ENCODE measurements around the gene CHD1L. TPM values are rescaled to one million over a fixed set of nuclear protein-coding genes. Genes with fewer than 3 reads are reported as not detected.

CHD1L gene
- polyA plus RNA-seq, 3 donors, result 13.1 to 23.0 (median 15.2) TPM

DNA sequence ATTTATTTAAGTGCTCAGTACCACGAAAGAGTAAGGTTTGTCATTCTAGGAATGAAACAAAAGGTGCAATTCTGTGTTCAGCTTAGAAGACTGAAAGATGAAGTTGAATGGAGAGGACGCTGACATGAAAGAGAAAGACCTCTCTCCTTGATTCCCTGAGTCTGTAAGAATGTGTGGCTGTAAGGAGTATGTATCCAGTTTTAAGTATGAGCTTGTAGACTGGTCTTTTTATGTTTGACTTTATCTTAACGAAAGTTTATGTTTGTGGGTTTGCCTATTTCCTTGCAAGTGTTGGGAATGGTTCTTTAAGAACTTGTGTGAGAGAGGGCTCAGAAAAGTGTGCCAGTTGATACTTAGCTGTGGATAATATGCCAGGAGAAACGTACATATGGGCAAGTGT is 1.4 kb downstream of the CHD1L start:
- Mint-ChIP-seq H3K9me3 (no peaks in the 10 kb centered on the region), H3K4me1 (peaks cover 43% of the 10 kb centered on the region), H3K27ac (peak overlapping the region in 1 of 7 donors; percentile 41), H3K36me3 (peaks cover 0 to 2% of the 10 kb centered on the region in 2 donors), H3K27me3 (ENCODE audit: low read depth in 3 of 3) (peaks cover 0 to 2% (median 0%) of the 10 kb centered on the region in 3 donors), H3K4me3 (peak overlapping the region; percentile 91 to 97)
- TF ChIP-seq, protein P1, sequence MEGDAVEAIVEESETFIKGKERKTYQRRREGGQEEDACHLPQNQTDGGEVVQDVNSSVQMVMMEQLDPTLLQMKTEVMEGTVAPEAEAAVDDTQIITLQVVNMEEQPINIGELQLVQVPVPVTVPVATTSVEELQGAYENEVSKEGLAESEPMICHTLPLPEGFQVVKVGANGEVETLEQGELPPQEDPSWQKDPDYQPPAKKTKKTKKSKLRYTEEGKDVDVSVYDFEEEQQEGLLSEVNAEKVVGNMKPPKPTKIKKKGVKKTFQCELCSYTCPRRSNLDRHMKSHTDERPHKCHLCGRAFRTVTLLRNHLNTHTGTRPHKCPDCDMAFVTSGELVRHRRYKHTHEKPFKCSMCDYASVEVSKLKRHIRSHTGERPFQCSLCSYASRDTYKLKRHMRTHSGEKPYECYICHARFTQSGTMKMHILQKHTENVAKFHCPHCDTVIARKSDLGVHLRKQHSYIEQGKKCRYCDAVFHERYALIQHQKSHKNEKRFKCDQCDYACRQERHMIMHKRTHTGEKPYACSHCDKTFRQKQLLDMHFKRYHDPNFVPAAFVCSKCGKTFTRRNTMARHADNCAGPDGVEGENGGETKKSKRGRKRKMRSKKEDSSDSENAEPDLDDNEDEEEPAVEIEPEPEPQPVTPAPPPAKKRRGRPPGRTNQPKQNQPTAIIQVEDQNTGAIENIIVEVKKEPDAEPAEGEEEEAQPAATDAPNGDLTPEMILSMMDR (IDR thresholded peaks at IDR 0.05), result no peak
- no peaks in the 10 kb centered on the region for H3K9me3 ChIP-seq (replicated peaks in 1 of 2; ENCODE audit: control insufficient read depth in 1 of 2, insufficient read depth in 1 of 2, low read length in 2 of 2)
- H3K79me2 ChIP-seq (ENCODE audit: insufficient read depth, low read length), result peaks cover 63% of the 10 kb centered on the region
- peak overlapping the region; percentile 98 for H3K4me2 ChIP-seq (replicated peaks; ENCODE audit: extremely low read depth, low read length, poor library complexity, severe bottlenecking)
- no peaks in the 10 kb centered on the region for H3K27me3 ChIP-seq (ENCODE audit: control insufficient read depth in 2 of 2, insufficient read depth in 2 of 2, low read length in 2 of 2)
- peaks cover 32 to 46% of the 10 kb centered on the region in 2 donors for H3K4me1 ChIP-seq (ENCODE audit: control insufficient read depth in 1 of 2, insufficient read depth in 2 of 2, low read length in 2 of 2)
- H3K4me3 ChIP-seq (replicated peaks in 1 of 3; ENCODE audit: low read depth in 2 of 3, low read length in 3 of 3), result peak overlapping the region; percentile 76 to 97 (median 93)
- peak overlapping the region; percentile 99 for H2AFZ ChIP-seq (ENCODE audit: insufficient read depth, low read depth, low read length, poor library complexity, severe bottlenecking)
- H4K20me1 ChIP-seq (ENCODE audit: insufficient read depth, low read length), result peaks cover under 1% of the 10 kb centered on the region
- no peak for DNase-seq
- intact Hi-C loops (cut with micrococcal nuclease), result loop anchor here (2.0 to 10.0 kb wide), 2 partner anchors 71 to 159 kb away; partner anchors contain the start of gene PRKAB2 (in 2 of the 2)
- H3K9ac ChIP-seq (ENCODE audit: insufficient read depth, low read length, poor library complexity, severe bottlenecking), result peak overlapping the region; percentile 82
- no peaks in the 10 kb centered on the region for H3K36me3 ChIP-seq (replicated peaks in 1 of 2; ENCODE audit: control insufficient read depth in 1 of 2, insufficient read depth in 2 of 2, low read length in 2 of 2)
- H3K27ac ChIP-seq (ENCODE audit: low read depth in 1 of 2, low read length in 2 of 2), result no peak overlapping the region
- 2% methylated on average over 4 of the region's 4 CpGs for WGBS (ENCODE audit: insufficient coverage)

DNA sequence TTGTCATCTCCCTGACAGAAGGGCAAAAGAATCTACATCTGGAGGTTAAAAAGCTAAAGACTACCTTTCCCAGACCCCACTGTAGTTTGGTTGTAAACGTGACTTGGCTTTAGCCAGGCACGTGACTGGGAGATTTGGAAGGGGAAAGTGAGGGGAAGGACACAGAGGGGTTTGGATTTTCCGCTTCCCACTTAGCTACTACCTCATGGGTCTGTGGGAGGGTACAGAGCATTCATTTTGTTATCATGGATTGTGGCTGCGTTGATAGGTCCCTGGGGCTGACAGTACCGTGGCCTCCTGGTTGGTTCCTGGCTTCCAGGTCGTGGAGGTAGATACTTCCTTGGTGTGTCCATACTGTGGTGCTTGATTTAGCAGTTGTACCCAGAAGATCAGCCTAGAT is 2.6 kb downstream of the CHD1L start:
- Histone ChIP-seq H3K9ac (ENCODE audit: insufficient read depth, low read length, poor library complexity, severe bottlenecking) (no peak overlapping the region), H3K9me3 (replicated peaks in 1 of 2; ENCODE audit: control insufficient read depth in 1 of 2, insufficient read depth in 1 of 2, low read length in 2 of 2) (no peaks in the 10 kb centered on the region), H3K4me2 (replicated peaks; ENCODE audit: extremely low read depth, low read length, poor library complexity, severe bottlenecking) (no peak overlapping the region), H3K27ac (ENCODE audit: low read depth in 1 of 2, low read length in 2 of 2) (no peak overlapping the region), H3K36me3 (replicated peaks in 1 of 2; ENCODE audit: control insufficient read depth in 1 of 2, insufficient read depth in 2 of 2, low read length in 2 of 2) (no peaks in the 10 kb centered on the region), H2AFZ (ENCODE audit: insufficient read depth, low read depth, low read length, poor library complexity, severe bottlenecking) (no peak overlapping the region), H3K79me2 (ENCODE audit: insufficient read depth, low read length) (peaks cover 76% of the 10 kb centered on the region), H3K4me3 (replicated peaks in 1 of 3; ENCODE audit: low read depth in 2 of 3, low read length in 3 of 3) (no peak overlapping the region), H4K20me1 (ENCODE audit: insufficient read depth, low read length) (peaks cover 5% of the 10 kb centered on the region), H3K4me1 (ENCODE audit: control insufficient read depth in 1 of 2, insufficient read depth in 2 of 2, low read length in 2 of 2) (peaks cover 32 to 46% of the 10 kb centered on the region in 2 donors), H3K27me3 (ENCODE audit: control insufficient read depth in 2 of 2, insufficient read depth in 2 of 2, low read length in 2 of 2) (no peaks in the 10 kb centered on the region)
- intact Hi-C loops (cut with micrococcal nuclease), result loop anchor here in 1 of 2 donors (10.0 kb wide), 1 partner anchor 160 kb away; no protein-coding TSS in a partner anchor
- DNase-seq, result no peak
- Mint-ChIP-seq H3K27me3 (ENCODE audit: low read depth in 3 of 3) (no peaks in the 10 kb centered on the region), H3K36me3 (peaks cover 0 to 2% of the 10 kb centered on the region in 2 donors), H3K4me1 (peaks cover 44% of the 10 kb centered on the region), H3K27ac (peak overlapping the region in 4 of 7 donors; percentile 13 to 68 (median 36)), H3K4me3 (no peak overlapping the region), H3K9me3 (no peaks in the 10 kb centered on the region)
- 94% methylated on average over 3 of the region's 6 CpGs for WGBS (ENCODE audit: insufficient coverage)
- TF ChIP-seq, protein P1 (IDR thresholded peaks at IDR 0.05), result no peak
